ENCODE results near the gene GNB2. TPM values are rescaled to one million over a fixed set of nuclear protein-coding genes. Genes with fewer than 3 reads are reported as not detected.

The GNB2 gene
- total and polyA plus RNA-seq, 8 donors = 151 to 273 (median 200) TPM

DNA sequence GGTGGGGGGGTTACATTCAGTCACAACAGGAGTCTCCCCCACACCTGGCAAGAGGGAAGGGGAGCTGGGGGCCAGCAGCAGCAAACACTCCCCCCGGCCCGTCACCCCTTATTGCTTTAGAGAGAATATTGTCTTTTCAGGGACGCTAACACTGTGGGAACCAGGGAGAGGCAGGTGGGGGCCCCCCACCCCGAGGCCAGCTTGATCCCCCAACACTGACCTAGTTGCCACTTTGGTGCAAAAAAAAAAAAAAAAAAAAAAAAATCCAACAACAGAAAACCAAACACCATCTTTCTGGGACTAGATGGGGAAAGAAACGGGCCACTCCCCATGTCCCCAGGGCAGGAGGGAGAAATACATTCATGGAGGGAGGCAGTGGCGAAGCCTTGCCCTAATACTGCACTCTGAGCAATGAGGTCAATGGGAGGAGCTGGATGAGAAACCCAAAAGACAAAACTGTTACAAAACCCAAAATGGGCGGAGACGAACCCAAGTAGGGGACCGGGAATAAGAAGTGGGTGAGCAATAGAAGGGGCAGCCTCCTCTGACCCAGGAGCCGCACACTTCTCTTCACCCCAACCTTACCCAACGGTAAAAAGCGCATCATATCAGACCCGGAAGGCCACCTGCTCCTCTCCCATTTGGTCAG is 6.5 kb downstream of the GNB2 start:
- peaks cover 5 to 50% of the 10 kb centered on the region in 2 donors for H3K4me1 ChIP-seq
- no peak overlapping the region for H3K4me3 ChIP-seq
- no peaks in the 10 kb centered on the region for H3K27me3 ChIP-seq
- DNase-seq (no peak), ATAC-seq (peak; percentile 3)
- H3K36me3 ChIP-seq = peaks cover 0 to 89% of the 10 kb centered on the region in 2 donors
- H3K27ac ChIP-seq = peak overlapping the region in 1 of 2 donors; percentile 50
- H3K9me3 ChIP-seq = no peaks in the 10 kb centered on the region
- intact Hi-C loops (cut with DNase I) = loop anchor here in 1 of 2 donors (10.0 kb wide), 1 partner anchor 205 kb away; the partner anchor contains the start of gene TSC22D4
- TF ChIP-seq, protein P1, sequence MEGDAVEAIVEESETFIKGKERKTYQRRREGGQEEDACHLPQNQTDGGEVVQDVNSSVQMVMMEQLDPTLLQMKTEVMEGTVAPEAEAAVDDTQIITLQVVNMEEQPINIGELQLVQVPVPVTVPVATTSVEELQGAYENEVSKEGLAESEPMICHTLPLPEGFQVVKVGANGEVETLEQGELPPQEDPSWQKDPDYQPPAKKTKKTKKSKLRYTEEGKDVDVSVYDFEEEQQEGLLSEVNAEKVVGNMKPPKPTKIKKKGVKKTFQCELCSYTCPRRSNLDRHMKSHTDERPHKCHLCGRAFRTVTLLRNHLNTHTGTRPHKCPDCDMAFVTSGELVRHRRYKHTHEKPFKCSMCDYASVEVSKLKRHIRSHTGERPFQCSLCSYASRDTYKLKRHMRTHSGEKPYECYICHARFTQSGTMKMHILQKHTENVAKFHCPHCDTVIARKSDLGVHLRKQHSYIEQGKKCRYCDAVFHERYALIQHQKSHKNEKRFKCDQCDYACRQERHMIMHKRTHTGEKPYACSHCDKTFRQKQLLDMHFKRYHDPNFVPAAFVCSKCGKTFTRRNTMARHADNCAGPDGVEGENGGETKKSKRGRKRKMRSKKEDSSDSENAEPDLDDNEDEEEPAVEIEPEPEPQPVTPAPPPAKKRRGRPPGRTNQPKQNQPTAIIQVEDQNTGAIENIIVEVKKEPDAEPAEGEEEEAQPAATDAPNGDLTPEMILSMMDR (IDR thresholded peaks at IDR 0.05) = no peak

DNA sequence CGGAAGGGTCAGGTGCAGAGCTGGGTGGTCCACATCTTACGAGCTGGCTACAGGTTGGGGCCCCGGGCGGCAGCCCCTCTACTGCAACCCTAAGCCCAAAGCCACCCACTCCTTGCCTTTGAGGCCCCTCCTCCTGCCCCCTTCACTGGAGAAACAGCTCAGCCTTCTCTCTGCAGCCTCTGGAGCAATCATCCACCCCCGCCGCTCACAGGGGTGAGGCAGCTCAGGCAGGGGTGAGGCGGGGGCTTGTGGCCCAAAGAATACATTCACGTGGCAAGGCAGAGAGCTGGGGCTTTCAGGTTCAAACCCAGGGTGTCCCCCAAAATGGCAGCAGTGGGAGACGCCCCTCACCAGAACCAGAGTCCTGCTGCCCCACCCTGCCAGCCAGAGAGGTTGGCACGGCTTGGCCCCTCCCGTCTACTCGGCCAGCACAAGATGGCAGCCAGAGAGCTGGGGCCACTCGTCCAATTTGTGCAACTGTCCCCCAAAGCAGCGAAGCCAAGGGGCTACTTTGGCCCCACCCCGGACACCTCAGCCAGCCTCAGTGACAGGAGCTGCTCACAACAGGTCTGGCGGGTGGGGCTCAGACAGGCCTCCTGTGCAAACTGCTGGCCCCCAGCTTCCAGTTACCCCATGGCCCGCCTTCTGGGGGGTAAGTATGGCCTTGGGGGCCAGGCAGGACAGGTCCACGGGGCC is 7.2 kb downstream of the GNB2 start:
- TF ChIP-seq, protein P1 (IDR thresholded peaks at IDR 0.05) = no peak
- DNase-seq = peak in 1 of 4 donors; percentile 78
- no peaks in the 10 kb centered on the region for H3K9me3 ChIP-seq
- intact Hi-C loops (cut with DNase I) = loop anchor here in 1 of 2 donors (10.0 kb wide), 1 partner anchor 206 kb away; the partner anchor contains the start of gene TSC22D4
- peaks cover 5 to 50% of the 10 kb centered on the region in 2 donors for H3K4me1 ChIP-seq
- peaks cover 0 to 95% of the 10 kb centered on the region in 2 donors for H3K36me3 ChIP-seq
- peak overlapping the region in 1 of 2 donors; percentile 25 for H3K27ac ChIP-seq
- ATAC-seq = no peak
- no peaks in the 10 kb centered on the region for H3K27me3 ChIP-seq
- H3K4me3 ChIP-seq = no peak overlapping the region

DNA sequence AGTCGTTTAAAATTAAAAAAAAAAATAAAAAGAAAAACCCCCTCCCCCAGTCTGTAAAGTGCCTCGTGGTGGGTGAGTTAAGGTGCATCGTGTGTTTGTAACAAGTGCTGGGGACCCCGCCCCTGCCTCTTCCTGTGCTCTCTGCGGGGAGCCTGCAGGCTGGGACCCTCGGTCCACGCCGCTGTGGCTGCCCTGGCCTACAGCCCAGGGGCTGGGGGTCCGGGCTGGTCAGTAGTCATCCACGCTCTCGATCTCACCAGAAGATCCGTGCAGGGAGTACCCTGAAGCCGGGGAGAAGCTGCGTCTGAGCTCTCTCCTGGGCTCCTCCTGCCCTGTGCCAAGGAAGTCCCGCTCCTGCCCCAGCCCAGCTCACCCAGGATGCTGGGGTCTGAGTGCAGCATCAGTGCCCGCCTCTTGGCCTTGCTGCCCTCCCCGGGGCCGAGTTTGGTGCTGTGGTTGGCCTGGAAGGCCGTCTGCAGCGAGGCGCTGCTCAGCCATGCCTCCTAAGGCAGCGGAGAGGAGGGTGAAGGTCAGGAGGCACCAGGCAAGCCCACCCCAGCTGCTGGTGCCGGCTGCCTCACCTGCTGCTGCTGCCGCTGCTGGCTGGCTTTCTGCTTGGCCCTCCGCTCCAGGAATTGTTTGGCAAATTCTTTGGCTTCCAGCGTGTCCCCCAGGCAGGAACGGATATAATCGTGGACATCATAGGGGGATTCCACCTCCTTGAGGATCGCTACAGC is 8.1 kb downstream of the GNB2 start:
- TF ChIP-seq, protein P1 (IDR thresholded peaks at IDR 0.05) = no peak
- peaks cover 0 to 100% of the 10 kb centered on the region in 2 donors for H3K36me3 ChIP-seq
- H3K27me3 ChIP-seq = no peaks in the 10 kb centered on the region
- intact Hi-C loops (cut with DNase I) = loop anchor here in 1 of 2 donors (10.0 kb wide), 1 partner anchor 207 kb away; the partner anchor contains the start of gene TSC22D4
- no peak overlapping the region for H3K27ac ChIP-seq
- no peak overlapping the region for H3K4me3 ChIP-seq
- H3K9me3 ChIP-seq = no peaks in the 10 kb centered on the region
- peaks cover 0 to 41% of the 10 kb centered on the region in 2 donors for H3K4me1 ChIP-seq
- ATAC-seq (no peak), DNase-seq (no peak)

DNA sequence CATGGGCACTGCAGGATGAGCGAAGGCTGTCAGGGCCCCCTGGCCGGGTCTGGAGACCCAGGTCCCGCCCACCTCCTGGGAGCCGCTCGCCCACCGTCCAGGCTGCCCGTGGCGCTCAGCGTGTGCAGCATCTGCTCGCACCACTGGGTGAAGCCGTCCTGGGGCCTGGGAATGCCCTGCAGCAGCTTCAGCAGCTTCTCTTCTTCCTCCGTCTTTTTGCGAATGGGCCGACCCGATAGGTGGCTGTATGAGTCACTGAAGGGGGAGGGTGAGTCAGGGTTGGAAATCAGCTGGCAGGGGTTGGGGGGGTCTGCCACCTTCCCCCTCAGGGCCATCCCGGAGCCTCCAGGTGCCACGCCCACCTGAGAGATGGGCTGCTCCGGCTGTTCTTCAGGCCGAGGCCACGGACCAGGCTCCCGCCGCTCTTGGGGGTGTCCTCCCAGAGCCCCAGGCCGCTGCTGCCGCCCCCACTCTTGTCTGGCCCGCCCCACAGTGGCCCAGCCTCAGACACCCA is 8.7 kb downstream of the GNB2 start:
- no peaks in the 10 kb centered on the region for H3K27me3 ChIP-seq
- intact Hi-C loops (cut with DNase I) = loop anchor here in 1 of 2 donors (10.0 kb wide), 1 partner anchor 207 kb away; the partner anchor contains the start of gene TSC22D4
- H3K27ac ChIP-seq = no peak overlapping the region
- ATAC-seq (no peak), DNase-seq (peak in 1 of 4 donors; percentile 81)
- H3K9me3 ChIP-seq = no peaks in the 10 kb centered on the region
- peaks cover 0 to 100% of the 10 kb centered on the region in 2 donors for H3K36me3 ChIP-seq
- peaks cover 0 to 35% of the 10 kb centered on the region in 2 donors for H3K4me1 ChIP-seq
- no peak overlapping the region for H3K4me3 ChIP-seq
- TF ChIP-seq, protein P1 (IDR thresholded peaks at IDR 0.05) = no peak

All from left lung (tissue), 10 donors.